Liver (tissue), 9 donors: Measurements from ENCODE around the gene PWWP2A. TPM values are rescaled to one million over a fixed set of nuclear protein-coding genes. Genes with fewer than 3 reads are reported as not detected.

ENCODE experiments used
- DNase-seq: peaks from one replicate; pipeline ENCODE4 v3.0.0-alpha.2; 2017; ENCODE audit warnings: low spot score
- H3K27ac ChIP-seq, 2 donors: one replicate each; pipeline ENCODE4 v1.7.0; 2013; ENCODE audit warnings: inconsistent platforms in 2 of 2, low read length in 2 of 2, control low read depth in 1 of 2, low read depth in 1 of 2, mild to moderate bottlenecking in 1 of 2
- H3K27me3 ChIP-seq, 4 donors: one replicate each; pipeline versions ENCODE4 v1.6.1 to v1.7.0; 2013; ENCODE audit warnings: low read length in 3 of 4, inconsistent platforms in 1 of 4, mild to moderate bottlenecking in 1 of 4, moderate library complexity in 1 of 4; ENCODE audit not compliant: control insufficient read depth in 4 of 4, insufficient read depth in 4 of 4
- H3K36me3 ChIP-seq, 4 donors: one replicate each; pipeline versions ENCODE4 v1.6.1 to v1.7.0; 2013; ENCODE audit warnings: low read length in 3 of 4, mild to moderate bottlenecking in 3 of 4, low read depth in 1 of 4, moderate library complexity in 1 of 4; ENCODE audit not compliant: control insufficient read depth in 4 of 4, insufficient read depth in 3 of 4
- H3K4me1 ChIP-seq, 4 donors: one replicate each; pipeline versions ENCODE4 v1.6.1 to v1.7.0; 2013; ENCODE audit warnings: low read length in 3 of 4, mild to moderate bottlenecking in 3 of 4, moderate library complexity in 1 of 4; ENCODE audit not compliant: control insufficient read depth in 4 of 4, insufficient read depth in 4 of 4
- H3K4me3 ChIP-seq, 3 donors: one replicate each; pipeline versions ENCODE4 v1.6.1 to v1.7.0; 2013; ENCODE audit warnings: low read length in 3 of 3, control low read depth in 1 of 3, low read depth in 1 of 3, mild to moderate bottlenecking in 1 of 3
- H3K9ac ChIP-seq, 2 donors: one replicate each; pipeline ENCODE4 v1.7.0; 2013; ENCODE audit warnings: low read length in 2 of 2, mild to moderate bottlenecking in 2 of 2, moderate library complexity in 2 of 2, control low read depth in 1 of 2, low read depth in 1 of 2
- H3K9me3 ChIP-seq, 4 donors: one replicate each; pipeline versions ENCODE4 v1.6.1 to v1.7.0; 2013; ENCODE audit warnings: low read length in 3 of 4; ENCODE audit not compliant: control insufficient read depth in 4 of 4
- CTCF ChIP-seq: fragments of 150-350 bp; IDR thresholded peaks from 2 replicates; pipeline ENCODE4 v1.5.1; 2017; ENCODE audit warnings: improper control_type of control experiment, low read depth, low read length; ENCODE audit not compliant: missing input control
- EGR1 ChIP-seq, 2 donors: IDR thresholded peaks; 2 replicates each; pipeline ENCODE4 v1.6.1; 2016 to 2018; ENCODE audit warnings: antibody characterized with exemption in 2 of 2, low read depth in 2 of 2
- FOXA1 ChIP-seq: IDR thresholded peaks from 2 replicates; pipeline ENCODE4 v1.6.1; 2016; ENCODE audit warnings: antibody characterized with exemption
- FOXA2 ChIP-seq: IDR thresholded peaks from 2 replicates; pipeline ENCODE4 v1.6.1; 2016; ENCODE audit warnings: antibody characterized with exemption
- GABPA ChIP-seq, 2 donors: IDR thresholded peaks in 1 of 2; conservative IDR thresholded peaks in 1 of 2; 2 replicates each; pipeline ENCODE4 v1.6.1; 2016; ENCODE audit warnings: antibody characterized with exemption in 2 of 2, mild to moderate bottlenecking in 1 of 2, moderate library complexity in 1 of 2
- HNF4A ChIP-seq, 2 donors: conservative IDR thresholded peaks; 2 replicates each; pipeline ENCODE4 v1.6.1; 2016; ENCODE audit warnings: antibody characterized with exemption in 2 of 2, mild to moderate bottlenecking in 2 of 2
- HNF4G ChIP-seq: IDR thresholded peaks from 2 replicates; pipeline ENCODE4 v1.6.1; 2016; ENCODE audit warnings: antibody characterized with exemption
- JUND ChIP-seq, 2 donors: IDR thresholded peaks; 2 replicates each; pipeline ENCODE4 v1.6.1; 2016; ENCODE audit warnings: antibody characterized with exemption in 2 of 2
- MAX ChIP-seq: IDR thresholded peaks from 2 replicates; pipeline ENCODE4 v1.6.1; 2016; ENCODE audit warnings: antibody characterized with exemption
- REST ChIP-seq: IDR thresholded peaks from 2 replicates; pipeline ENCODE4 v1.6.1; 2016; ENCODE audit warnings: antibody characterized with exemption, mild to moderate bottlenecking
- RXRA ChIP-seq, 2 donors: IDR thresholded peaks; 2 replicates each; pipeline ENCODE4 v1.6.1; 2017 to 2018; ENCODE audit warnings: antibody characterized with exemption in 2 of 2, mild to moderate bottlenecking in 1 of 2
- SP1 ChIP-seq: IDR thresholded peaks from 2 replicates; pipeline ENCODE4 v1.6.1; 2018; ENCODE audit warnings: antibody characterized with exemption, mild to moderate bottlenecking
- YY1 ChIP-seq: IDR thresholded peaks from 2 replicates; pipeline ENCODE4 v1.6.1; 2016; ENCODE audit warnings: antibody characterized with exemption, mild to moderate bottlenecking
- WGBS: extraction: QIAGEN DNeasy Blood & Tissue Kit; methylation state at CpG from one replicate; pipeline ENCODE4 v1.1.7; 2013; 5-methylcytosine and 5-hydroxymethylcytosine counted together
- polyA plus RNA-seq, 2 donors: library from polyadenylated mRNA; stranded (reverse) in 1 of 2; unstranded in 1 of 2; fragments of 200-250 nt in 1 of 2; fragments of >200 nt in 1 of 2; fragmentation: Nextera tagmentation in 1 of 2; extraction: Ambion mirVana in 1 of 2; gene quantifications; one replicate each; pipeline versions ENCODE4 v1.2.1 to v1.2.3, GENCODE V29; 2013 to 2015
- total RNA-seq, 2 donors: library from RNA; depleted of rRNA; stranded (reverse); fragments of >200 nt; gene quantifications; one replicate each; pipeline ENCODE4 v1.2.3, GENCODE V29; 2014
- donor health status: healthy.
- donor health status: healthy.
- donor health status: healthy.
- donor health status: healthy.
- donor health status: healthy.

PWWP2A gene
- total and polyA plus RNA-seq, 4 donors = 4.8 to 14.6 (median 8.2) TPM

- TF ChIP-seq REST = no peak
Measured at GRCh38 chr5:160087199-160087598, 32.1 kb downstream of the PWWP2A start (continued).

GRCh38 chr5:160084144-160084543 is 35.1 kb downstream of the PWWP2A start:
- Histone ChIP-seq H3K27me3 (no peaks in the 10 kb centered on the region), H3K36me3 (no peaks in the 10 kb centered on the region), H3K27ac (no peak overlapping the region), H3K9ac (no peak overlapping the region), H3K4me1 (no peaks in the 10 kb centered on the region), H3K9me3 (no peaks in the 10 kb centered on the region), H3K4me3 (no peak overlapping the region)
- DNase-seq = no peak
- WGBS = 86% methylated on average over 1 of the region's 1 CpG
- no peak for TF ChIP-seq RXRA (IDR thresholded peaks at IDR 0.05)
- TF ChIP-seq CTCF = no peak
- TF ChIP-seq HNF4G = no peak
- no peak for TF ChIP-seq REST
- TF ChIP-seq HNF4A (conservative IDR thresholded peaks at IDR 0.05) = no peak
- no peak for TF ChIP-seq JUND (IDR thresholded peaks at IDR 0.05)
- TF ChIP-seq MAX = no peak
- TF ChIP-seq GABPA (IDR thresholded peaks at IDR 0.05 in 1 of 2, conservative IDR thresholded peaks at IDR 0.05 in 1 of 2) = no peak
- no peak for TF ChIP-seq YY1
- no peak for TF ChIP-seq FOXA1
- TF ChIP-seq FOXA2 = no peak
- no peak for TF ChIP-seq SP1
- TF ChIP-seq EGR1 (IDR thresholded peaks at IDR 0.05; ENCODE audit: low read depth in 2 of 2) = no peak
